GM19193 (cell line): ENCODE data around the gene USF1.

ENCODE experiments used
- POLR2A ChIP-seq: IDR thresholded peaks from 4 replicates; pipeline ENCODE4 v1.6.1; 2011; ENCODE audit not compliant: insufficient read depth, insufficient read length; ENCODE audit errors: extremely low read depth

The USF1 gene

DNA sequence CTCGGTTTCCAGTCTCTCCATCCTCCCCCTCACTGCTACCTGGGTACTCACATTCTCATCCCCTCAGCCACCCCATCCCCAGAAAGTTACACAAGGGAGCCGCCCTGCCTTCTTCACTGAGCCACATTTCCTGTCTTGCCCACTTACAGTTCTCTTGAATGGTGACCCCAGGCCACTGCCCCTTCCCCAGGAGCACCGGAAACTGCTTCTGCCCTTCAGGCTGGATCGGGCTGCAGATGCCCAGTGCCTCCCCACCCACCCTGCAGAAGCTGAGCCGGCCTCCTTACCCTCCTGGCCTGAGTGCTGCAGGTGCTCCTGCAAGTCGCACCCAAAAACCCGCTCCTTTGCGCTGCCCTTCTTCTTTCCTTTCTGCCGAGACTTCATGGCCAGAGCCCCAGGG is 23.5 kb upstream of the USF1 start:
- TF ChIP-seq POLR2A = no peak

DNA sequence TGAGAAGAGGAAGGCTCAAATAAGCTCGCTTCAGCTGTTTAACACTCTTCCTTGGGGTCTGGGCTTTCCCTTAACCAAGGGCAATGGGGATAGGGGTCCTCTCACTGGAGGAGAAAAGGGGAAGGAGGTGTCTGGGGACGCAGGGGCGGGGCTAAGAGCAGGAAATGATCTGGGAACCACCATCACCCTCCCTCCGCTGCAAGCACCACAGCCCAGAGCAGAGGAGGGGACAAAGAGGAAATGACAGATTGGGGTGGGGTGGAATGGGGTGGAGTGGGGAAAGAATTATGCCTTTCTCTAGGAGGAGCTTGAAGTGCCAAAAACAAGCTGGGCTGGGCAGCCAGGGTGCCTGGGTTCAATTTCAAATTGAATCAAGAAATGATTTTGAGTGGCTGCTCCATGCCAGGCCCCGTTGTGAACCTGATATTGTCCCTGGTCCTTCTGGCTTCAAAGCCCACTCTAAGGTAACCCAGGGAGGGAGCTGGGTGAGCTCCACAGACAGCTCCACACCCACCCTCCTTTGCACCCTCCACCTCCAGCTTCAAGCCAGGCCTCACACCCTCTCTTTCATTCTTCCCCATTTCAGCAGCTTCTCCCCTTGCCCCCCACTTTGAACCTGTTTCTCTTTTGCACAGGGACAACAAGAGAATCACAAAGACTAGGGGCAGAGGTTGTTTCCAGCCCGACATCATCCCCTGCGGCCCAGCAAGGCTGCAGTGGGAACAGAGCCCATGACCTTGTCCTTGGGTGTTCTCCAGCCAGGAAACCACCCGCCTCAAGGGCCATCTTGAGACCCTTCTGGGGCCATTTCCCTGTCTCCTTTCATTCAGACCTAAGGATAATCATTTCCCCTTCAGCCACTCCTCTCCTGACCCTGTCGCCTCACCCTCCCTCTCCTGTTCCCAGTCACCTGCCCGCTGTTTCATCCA is 22.8 kb upstream of the USF1 start:
- TF ChIP-seq POLR2A = peak; percentile 69

DNA sequence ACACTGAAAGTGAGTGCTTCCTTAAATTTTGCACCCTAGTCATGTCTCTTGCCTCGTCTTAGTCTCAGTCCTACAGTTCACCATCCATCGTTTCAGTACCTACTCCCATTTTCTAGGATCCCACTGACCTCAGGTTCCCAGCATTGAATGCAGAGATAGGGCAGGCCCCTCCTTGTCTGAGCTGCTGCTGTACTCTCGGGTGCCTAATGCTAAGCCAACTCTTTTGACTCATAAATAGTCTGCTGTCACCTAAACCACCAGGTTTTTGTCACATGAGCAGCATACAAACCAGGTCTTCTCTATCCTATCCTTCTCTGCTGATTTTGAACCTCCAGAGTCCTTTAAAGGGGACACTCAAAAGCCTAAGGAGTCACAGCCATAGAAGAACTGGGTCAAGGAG is 20.9 kb upstream of the USF1 start:
- no peak for TF ChIP-seq POLR2A

DNA sequence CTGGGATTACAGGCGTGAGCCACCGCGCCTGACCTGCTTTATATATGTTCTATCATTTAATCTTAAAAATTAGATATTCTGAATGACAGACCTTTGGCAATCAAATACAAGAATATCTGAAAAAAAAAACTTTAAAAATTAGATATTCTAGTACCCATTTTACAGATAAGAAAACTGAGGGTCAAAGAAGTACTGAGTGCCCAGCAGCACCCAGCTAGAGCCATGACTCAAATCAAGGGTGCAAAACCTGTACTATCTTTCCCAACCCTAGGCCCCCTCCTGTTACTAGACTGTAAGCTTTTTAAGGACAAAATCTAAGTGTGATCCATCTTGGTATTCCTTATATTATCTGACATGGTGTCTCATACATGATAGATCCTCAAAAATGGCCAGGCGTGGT is 15.6 kb upstream of the USF1 start:
- TF ChIP-seq POLR2A = no peak

DNA sequence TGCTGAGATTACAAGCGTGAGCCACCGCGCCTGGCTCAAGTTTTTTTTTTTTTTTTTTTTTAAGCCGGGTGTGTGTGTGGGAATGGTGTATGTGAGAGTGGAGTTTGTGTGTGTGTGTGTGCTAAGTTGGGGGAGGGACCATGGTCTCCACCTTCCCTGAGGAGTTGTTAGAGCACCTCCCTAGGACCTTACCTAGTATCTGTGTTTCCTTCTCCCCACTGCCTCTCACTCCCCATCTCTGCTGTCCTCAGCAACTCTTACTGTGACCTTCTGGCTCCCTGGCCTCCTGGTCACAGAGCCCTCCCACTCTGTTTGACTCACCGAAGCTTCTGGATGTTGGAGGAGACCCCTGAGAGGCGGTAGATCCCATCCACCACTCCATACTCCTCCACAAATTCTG is 13.5 kb upstream of the USF1 start:
- TF ChIP-seq POLR2A = no peak

DNA sequence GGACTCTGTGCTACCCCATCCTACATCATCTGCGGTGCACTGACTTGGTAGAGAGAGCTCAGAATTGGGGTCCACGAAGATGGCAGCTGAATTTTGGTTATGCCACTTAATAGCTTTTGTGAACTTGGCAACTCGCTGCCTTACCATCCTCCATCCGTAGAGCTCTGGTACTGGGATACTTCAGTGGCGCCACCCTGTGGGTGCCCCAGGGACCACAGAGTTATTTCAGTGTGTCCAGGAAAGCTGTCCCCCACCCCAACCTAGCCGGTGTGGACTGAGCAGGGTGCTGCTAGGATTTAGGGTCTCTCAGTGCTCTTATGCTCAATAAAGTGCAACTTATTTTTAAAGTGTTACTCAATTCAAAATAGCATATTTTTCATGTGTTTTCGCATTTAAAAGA is 9.0 kb upstream of the USF1 start:
- no peak for TF ChIP-seq POLR2A

DNA sequence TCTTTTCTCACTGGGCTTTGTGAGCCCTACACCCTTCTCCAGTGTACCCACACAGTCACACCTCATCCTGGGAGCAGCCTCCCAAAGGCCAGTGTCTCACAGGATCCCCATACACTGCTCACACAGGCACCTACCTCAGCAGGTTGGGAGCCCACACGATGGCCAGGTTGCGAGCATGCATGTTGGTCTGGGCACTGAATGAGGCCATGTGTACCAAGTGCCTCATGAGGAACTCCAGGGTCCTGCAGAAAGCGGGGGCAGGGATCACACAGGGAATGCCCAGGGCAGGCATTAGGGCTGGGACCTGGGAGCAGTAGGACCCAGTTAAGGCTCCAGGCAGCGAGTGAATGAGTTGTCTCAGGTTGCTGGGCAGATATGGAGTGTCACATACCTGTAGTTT is 8.5 kb upstream of the USF1 start:
- no peak for TF ChIP-seq POLR2A

DNA sequence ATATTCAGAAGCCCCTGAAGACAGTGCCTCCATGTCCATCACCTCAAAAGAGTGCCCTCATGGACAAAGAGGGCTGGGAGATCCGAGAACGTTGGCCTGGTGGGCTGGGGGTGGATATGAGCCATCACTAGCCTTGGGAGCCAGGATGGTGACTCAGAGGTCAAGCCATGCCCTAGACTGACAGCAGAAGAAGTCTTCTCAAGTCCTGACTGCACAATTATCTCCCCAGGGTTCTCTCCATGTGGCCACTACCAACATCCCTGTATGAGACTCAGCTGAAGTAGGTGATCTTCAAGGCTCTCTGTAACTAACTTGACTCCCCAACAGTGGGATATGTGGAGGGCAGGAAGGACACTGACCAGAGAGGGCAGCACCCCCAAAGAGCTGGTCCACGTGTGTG is 7.1 kb upstream of the USF1 start:
- TF ChIP-seq POLR2A = no peak

DNA sequence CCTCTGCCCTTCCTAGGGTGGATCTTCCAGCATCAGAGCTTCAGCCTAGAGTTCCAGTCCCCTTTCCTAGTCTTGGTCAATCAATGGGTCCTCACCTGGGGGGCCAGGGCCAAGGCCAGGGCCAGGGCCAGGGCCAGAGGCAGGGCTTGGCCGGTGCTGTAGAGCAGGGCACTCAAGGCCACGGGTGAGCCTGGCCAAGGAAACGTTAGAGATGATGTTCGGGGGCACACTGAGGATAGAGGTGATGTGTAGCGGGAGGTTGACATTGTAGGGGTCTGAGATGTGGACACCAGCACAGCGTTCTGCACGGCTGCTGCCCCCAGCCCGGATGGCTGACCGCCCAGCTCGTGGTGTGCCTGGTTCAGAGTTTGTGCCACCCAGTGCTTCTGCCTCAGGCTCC is 5.4 kb upstream of the USF1 start:
- TF ChIP-seq POLR2A = no peak

DNA sequence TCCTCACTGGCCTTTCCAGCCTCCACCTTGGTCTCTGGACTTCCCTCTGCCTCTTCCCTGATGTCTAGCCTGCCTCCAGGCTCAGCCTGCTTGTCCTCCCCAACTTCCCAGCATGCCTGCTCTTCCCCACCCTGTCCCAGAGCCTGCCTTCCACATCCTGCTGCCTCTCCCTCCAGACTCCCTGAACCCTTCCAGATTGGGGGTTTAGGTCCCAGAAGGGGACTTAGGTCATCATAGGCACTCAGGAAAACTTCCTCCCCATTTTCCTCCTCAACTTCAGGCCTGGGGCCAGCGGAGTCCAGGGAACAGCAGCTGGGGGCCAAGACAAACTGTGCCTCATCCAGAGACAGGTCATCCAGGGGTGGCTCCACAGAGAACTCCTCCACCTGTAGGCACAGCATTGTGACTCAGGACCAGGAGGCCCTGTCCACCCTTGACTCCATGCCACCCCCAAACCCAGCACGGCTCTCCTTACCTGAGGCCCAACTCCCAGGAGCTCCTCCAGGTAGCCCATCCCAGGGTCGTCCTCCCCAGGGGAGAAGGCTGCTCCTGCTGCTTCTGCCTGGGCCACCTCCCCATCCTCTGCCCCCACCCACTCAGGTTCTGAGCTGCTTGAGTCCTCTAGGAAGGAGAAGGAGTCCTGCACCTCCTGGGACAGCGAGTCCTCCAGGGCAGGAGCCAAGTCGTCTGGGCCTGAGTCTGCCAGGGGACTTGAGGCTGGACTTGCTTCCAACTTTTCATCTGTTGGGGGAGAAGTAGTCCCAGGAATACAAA is 3.4 kb upstream of the USF1 start:
- no peak for TF ChIP-seq POLR2A

DNA sequence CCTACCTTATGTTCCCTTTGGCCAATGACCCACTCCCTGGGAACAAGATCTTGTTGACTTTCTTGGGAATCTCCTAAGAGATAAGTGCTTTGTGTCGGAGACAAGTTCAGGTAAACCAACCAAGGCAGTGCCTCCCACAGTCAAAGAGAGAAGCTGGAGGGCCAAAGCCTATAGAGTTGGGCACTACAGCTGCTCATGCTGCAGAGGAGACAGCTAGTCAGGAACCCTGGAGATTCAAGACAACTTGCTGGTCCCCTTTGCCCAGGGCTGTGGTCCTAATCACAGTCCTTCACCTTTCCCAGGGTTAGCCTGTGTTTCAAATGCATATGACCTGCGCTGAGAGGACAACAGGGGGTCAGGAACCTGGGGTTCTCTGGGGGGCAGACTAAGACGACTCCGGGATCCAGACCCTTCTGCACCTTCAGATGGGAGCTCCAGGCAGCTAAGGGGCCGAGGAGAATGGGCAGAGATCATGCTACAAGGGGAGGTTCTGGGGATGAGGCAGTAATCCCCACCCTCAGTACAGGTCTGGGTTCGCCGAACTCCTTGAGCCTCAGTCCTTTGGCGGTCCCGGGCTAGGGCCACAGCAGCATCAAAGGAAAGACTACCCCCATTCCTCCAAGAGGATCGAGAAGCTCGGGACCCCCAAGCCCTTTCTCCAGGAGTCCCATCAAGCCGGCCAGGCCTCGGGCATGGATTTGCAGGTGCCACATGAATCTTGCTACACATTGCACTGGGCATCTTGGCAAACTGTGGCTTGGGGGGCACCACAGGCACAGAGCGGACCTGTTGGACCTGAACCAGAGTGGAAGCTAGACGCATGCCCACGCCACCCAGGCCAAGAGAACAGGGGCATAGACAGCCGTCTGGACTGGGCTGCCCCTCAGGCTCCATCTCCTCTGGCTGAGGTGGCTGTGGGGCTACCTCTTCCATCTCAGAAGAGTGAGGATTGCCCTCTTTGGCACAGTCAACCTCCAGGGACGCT is 2.0 kb upstream of the USF1 start:
- no peak for TF ChIP-seq POLR2A

DNA sequence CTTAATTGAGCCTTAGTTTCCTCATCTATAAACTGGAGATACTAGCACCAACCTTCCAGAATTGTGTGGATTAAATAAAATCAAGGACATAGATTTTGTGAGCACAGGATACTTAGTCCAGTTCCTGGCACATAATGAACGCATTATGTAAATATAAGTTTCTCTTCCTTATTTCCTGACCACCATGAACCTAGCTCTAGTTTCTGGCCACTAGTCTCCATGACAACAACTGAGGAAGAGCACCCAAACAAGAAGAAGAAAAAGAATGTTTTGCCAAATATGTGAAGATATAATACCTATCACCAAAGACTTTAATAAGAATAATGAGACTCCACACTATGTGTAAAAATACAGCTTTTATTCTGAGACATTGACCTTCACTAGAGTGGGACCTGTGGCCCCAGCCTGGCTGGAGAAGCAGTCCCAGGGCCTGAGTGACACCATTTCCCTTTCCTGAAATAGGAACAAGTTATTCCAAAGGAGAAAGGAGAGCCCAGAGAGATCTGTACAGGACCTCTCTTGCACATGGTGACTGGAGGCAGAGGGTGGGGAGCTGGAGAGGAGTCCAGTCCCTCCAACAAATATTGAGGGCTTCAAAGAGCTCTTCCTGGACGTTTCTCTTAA is 940 bp upstream of the USF1 start:
- TF ChIP-seq POLR2A = peak; percentile 7

DNA sequence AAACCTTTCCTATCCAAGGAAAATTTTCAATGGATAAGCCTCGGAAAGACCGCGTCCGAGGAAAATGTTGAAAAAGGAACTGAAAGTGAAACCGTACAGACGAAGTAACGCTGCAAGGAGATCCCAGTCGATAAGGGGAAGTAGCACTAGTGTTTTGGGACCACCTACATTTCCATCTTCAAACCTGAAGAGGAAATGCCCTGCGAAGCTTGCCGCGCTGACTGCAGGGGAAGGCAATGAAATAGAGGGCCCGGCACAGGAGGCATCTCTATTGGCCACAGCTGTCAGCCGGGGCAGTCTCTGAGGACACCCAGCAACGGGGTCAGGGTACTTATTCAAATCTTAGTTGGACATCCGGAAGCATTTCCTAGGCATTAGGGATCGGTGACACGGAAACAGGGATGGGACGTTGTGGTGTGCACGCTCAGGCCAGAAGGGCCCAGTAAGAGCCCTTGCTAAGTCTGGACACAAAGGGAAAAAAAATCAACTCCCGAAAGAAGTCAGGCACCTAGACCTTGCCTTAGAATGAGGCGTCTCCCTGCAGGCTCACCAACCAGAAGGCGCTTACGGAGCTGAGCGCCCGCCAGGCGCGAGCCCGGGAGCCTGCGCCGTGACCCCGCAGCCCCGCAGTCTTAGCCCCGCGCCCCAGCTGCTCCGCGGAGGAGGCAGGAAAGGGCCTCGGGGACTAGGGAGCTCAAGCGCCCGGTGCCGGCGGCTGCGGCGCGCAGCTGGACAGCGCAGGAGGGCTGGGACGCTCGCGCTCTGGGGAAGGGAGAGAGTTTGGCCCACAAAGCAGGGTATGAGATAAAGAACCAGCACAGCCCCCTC is 655 bp downstream of the USF1 start:
- peak; percentile 64 for TF ChIP-seq POLR2A

DNA sequence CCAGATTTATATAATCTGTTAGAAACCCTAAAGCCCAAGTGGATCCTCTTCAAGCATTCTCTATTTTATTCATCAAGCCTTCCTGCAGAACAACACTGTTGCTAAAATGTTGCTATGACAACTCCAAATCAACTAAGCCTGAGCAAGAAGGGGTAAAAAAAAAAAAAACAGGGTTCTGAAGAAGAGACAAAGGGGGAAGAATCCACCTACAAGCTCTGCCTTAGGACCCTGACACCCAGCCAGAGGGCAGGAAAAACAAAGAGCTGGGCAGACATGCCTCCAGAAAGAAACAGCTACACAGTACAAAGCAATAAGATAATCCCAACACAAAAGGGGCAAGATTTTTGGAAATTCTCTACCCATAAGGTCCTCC is 1.3 kb downstream of the USF1 start:
- no peak for TF ChIP-seq POLR2A
